K562 (cell line): ENCODE data around the gene TFCP2L1. TPM values are rescaled to one million over a fixed set of nuclear protein-coding genes. Genes with fewer than 3 reads are reported as not detected.

Source experiments
- CBFA2T2 ChIP-seq: fragments of 450-650 bp; conservative IDR thresholded peaks from 2 replicates; pipeline ENCODE4 v1.6.1; 2017; ENCODE audit warnings: mild to moderate bottlenecking
- polyA plus RNA-seq, 8 experiments: library from polyadenylated mRNA; depleted of rRNA in 4 of 8; stranded (reverse) in 5 of 8; unstranded in 3 of 8; fragments of >200 nt; fragmentation: Nextera tagmentation in 2 of 8; fragmentation: Illumina TruSeq in 1 of 8; extraction: Ambion mirVana in 2 of 8; extraction: Trizol in 1 of 8; gene quantifications; 2 replicates each; pipeline versions ENCODE4 v1.2.1 to v1.2.3, GENCODE V29; 2011 to 2014; ENCODE audit warnings: inconsistent platforms in 1 of 8, missing spikeins in 1 of 8
- total RNA-seq, 7 experiments: library from RNA; depleted of rRNA in 6 of 7; stranded (reverse); fragments of >200 nt in 6 of 7; fragmentation: Illumina TruSeq in 2 of 7; extraction: Trizol in 2 of 7; gene quantifications; 2 replicates each; pipeline versions ENCODE4 v1.2.1 to v1.2.3, GENCODE V29; 2011 to 2021; ENCODE audit warnings: low replicate concordance in 1 of 7
- TF ChIP-seq, protein P1 (sequence below): IDR thresholded peaks from 2 replicates; pipeline ENCODE4 v1.6.1; 2016; ENCODE audit warnings: missing genetic modification characterization, missing compliant biosample characterization
- TF ChIP-seq, protein P2 (sequence below): fragments of 250-450 bp; sonication (Bioruptor Pico); IDR thresholded peaks from 2 replicates; pipeline ENCODE4 v1.9.0; 2021; ENCODE audit warnings: mild to moderate bottlenecking, inconsistent platforms
- TF ChIP-seq, protein P3 (sequence below): fragments of 450-650 bp; conservative IDR thresholded peaks from 2 replicates; pipeline ENCODE4 v1.6.1; 2016; ENCODE audit warnings: missing genetic modification characterization, low read depth, mild to moderate bottlenecking, missing compliant biosample characterization, moderate library complexity
- TF ChIP-seq, protein P4 (sequence below), 3 experiments: fragments of 200-800 bp in 1 of 3; fragments of 250-450 bp in 1 of 3; fragments of 450-650 bp in 1 of 3; sonication (Bioruptor Pico) in 1 of 3; sonication (Bioruptor generic) in 1 of 3; formaldehyde crosslinking in 1 of 3; IDR thresholded peaks; 2 replicates each; pipeline versions ENCODE4 v1.6.1 to v1.8.0; 2016 to 2022; ENCODE audit warnings: mild to moderate bottlenecking in 2 of 3, missing genetic modification characterization in 2 of 3, missing compliant biosample characterization in 1 of 3, moderate library complexity in 1 of 3

TFCP2L1 gene
- total and polyA plus RNA-seq, 9 of the 15 experiments (the other 6 are each of a cell fraction or from before 2014, with no cell fraction given): 0.08 to 1.00 (median 0.42) TPM

DNA sequence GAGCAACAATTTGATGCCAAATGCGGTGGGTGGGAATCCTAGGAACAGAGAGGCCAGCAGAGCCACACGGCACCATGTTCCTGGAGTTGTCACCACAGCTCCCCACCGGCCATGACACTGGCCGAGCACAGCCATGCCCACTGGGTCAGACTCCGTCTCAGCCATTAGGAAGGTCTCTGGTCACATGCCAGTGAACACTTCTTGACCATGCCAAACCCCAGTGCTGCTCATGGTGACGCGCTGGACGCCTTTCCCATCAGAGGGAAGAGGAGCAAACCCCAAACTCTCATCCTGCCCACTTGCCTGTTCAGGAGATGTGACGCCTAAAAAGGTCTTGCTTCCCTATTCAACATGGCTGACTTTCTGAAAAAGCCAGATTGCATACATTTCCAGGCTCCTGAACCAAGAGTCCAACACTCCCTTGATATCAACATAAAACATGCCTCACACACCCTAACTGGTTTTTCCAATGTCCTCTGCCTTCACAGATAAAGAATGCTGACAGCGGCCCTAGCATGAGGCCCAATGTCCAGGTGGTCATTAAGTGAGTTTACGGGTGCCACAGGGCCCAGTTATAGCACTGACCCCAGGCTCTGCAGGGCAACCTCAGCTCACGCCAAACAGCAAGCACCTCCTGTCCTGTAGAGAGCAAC lies 31.9 kb downstream of the TFCP2L1 start (continued):
- TF ChIP-seq, protein P1, sequence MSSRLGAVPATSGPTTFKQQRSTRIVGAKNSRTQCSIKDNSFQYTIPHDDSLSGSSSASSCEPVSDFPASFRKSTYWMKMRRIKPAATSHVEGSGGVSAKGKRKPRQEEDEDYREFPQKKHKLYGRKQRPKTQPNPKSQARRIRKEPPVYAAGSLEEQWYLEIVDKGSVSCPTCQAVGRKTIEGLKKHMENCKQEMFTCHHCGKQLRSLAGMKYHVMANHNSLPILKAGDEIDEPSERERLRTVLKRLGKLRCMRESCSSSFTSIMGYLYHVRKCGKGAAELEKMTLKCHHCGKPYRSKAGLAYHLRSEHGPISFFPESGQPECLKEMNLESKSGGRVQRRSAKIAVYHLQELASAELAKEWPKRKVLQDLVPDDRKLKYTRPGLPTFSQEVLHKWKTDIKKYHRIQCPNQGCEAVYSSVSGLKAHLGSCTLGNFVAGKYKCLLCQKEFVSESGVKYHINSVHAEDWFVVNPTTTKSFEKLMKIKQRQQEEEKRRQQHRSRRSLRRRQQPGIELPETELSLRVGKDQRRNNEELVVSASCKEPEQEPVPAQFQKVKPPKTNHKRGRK (tag): no peak
- TF ChIP-seq, protein P2, sequence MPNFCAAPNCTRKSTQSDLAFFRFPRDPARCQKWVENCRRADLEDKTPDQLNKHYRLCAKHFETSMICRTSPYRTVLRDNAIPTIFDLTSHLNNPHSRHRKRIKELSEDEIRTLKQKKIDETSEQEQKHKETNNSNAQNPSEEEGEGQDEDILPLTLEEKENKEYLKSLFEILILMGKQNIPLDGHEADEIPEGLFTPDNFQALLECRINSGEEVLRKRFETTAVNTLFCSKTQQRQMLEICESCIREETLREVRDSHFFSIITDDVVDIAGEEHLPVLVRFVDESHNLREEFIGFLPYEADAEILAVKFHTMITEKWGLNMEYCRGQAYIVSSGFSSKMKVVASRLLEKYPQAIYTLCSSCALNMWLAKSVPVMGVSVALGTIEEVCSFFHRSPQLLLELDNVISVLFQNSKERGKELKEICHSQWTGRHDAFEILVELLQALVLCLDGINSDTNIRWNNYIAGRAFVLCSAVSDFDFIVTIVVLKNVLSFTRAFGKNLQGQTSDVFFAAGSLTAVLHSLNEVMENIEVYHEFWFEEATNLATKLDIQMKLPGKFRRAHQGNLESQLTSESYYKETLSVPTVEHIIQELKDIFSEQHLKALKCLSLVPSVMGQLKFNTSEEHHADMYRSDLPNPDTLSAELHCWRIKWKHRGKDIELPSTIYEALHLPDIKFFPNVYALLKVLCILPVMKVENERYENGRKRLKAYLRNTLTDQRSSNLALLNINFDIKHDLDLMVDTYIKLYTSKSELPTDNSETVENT (CRISPR knock-in tag): no peak
- TF ChIP-seq, protein P3, sequence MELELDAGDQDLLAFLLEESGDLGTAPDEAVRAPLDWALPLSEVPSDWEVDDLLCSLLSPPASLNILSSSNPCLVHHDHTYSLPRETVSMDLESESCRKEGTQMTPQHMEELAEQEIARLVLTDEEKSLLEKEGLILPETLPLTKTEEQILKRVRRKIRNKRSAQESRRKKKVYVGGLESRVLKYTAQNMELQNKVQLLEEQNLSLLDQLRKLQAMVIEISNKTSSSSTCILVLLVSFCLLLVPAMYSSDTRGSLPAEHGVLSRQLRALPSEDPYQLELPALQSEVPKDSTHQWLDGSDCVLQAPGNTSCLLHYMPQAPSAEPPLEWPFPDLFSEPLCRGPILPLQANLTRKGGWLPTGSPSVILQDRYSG: peak; percentile 76
- peak; percentile 47; the same call in 1 of the 2 replicates for TF ChIP-seq CBFA2T2
- TF ChIP-seq, protein P4, sequence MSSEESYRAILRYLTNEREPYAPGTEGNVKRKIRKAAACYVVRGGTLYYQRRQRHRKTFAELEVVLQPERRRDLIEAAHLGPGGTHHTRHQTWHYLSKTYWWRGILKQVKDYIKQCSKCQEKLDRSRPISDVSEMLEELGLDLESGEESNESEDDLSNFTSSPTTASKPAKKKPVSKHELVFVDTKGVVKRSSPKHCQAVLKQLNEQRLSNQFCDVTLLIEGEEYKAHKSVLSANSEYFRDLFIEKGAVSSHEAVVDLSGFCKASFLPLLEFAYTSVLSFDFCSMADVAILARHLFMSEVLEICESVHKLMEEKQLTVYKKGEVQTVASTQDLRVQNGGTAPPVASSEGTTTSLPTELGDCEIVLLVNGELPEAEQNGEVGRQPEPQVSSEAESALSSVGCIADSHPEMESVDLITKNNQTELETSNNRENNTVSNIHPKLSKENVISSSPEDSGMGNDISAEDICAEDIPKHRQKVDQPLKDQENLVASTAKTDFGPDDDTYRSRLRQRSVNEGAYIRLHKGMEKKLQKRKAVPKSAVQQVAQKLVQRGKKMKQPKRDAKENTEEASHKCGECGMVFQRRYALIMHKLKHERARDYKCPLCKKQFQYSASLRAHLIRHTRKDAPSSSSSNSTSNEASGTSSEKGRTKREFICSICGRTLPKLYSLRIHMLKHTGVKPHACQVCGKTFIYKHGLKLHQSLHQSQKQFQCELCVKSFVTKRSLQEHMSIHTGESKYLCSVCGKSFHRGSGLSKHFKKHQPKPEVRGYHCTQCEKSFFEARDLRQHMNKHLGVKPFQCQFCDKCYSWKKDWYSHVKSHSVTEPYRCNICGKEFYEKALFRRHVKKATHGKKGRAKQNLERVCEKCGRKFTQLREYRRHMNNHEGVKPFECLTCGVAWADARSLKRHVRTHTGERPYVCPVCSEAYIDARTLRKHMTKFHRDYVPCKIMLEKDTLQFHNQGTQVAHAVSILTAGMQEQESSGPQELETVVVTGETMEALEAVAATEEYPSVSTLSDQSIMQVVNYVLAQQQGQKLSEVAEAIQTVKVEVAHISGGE (CRISPR knock-in tag; IDR thresholded peaks at IDR 0.05): no peak
